IMR-90 (cell line): ENCODE data around the gene KRTCAP2. TPM values are rescaled to one million over a fixed set of nuclear protein-coding genes. Genes with fewer than 3 reads are reported as not detected.

Experiments used
- ATAC-seq: fragments of 200-7000 bp; cut with Tn5 transposase; 2 replicates; pipeline ENCODE4 v1.9.1; 2020; ENCODE audit warnings: low read depth, mild to moderate bottlenecking, moderate library complexity
- BruUV-seq: library from RNA; stranded (reverse); fragments of 400-500 nt; replicated peaks from 2 replicates; lab custom pipeline; 2021; lab: Mats Ljungman, UMichigan
- CTCF ChIA-PET: fragments of 300-600 bp; formaldehyde crosslinking; extraction: SDS; loops from one replicate; lab custom pipeline; 2021; ENCODE audit warnings: antibody characterized with exemption; lab: Yijun Ruan, JAX
- POLR2A ChIA-PET: fragments of 300-600 bp; sonication (Branson Sonifier 250); formaldehyde crosslinking; loops from one replicate; lab custom pipeline; 2022; ENCODE audit warnings: antibody characterized with exemption; ENCODE audit not compliant: unreplicated experiment; lab: Charles Lee
- DNase-seq: peaks from one replicate; pipeline ENCODE4 v3.0.0; 2013
- H2AFZ ChIP-seq: replicated peaks from 2 replicates; pipeline ENCODE3; 2013; ENCODE audit warnings: low read length, mild to moderate bottlenecking; ENCODE audit not compliant: poor library complexity
- H2AK5ac ChIP-seq: 2 replicates; pipeline ENCODE4 v1.6.1; 2013; ENCODE audit warnings: low read depth, low read length, inconsistent platforms
- H2AK9ac ChIP-seq: replicated peaks from 2 replicates; pipeline ENCODE3; 2013; ENCODE audit warnings: mild to moderate bottlenecking, low read depth, low read length, moderate library complexity; ENCODE audit not compliant: poor library complexity
- H2BK120ac ChIP-seq: 2 replicates; pipeline ENCODE4 v1.6.1; 2013; ENCODE audit warnings: low read depth, low read length, inconsistent platforms
- H2BK15ac ChIP-seq: 3 replicates; pipeline ENCODE4 v1.6.1; 2013; ENCODE audit warnings: low read depth, low read length, inconsistent platforms
- H2BK20ac ChIP-seq: 2 replicates; pipeline ENCODE4 v1.6.1; 2013; ENCODE audit warnings: low read depth, mild to moderate bottlenecking, inconsistent platforms, low read length, moderate library complexity
- H2BK5ac ChIP-seq: 2 replicates; pipeline ENCODE4 v1.6.1; 2013; ENCODE audit warnings: mild to moderate bottlenecking, low read depth, low read length, inconsistent platforms; ENCODE audit not compliant: poor library complexity, severe bottlenecking
- H3K14ac ChIP-seq: replicated peaks from 2 replicates; pipeline ENCODE4 v1.6.1; 2013; ENCODE audit warnings: low read depth, low read length, inconsistent platforms
- H3K18ac ChIP-seq: 2 replicates; pipeline ENCODE4 v1.6.1; 2013; ENCODE audit warnings: low read depth, low read length, control low read depth
- H3K23ac ChIP-seq: 2 replicates; pipeline ENCODE4 v1.6.1; 2013; ENCODE audit warnings: low read depth, low read length, inconsistent platforms
- H3K27ac ChIP-seq: 2 replicates; pipeline ENCODE4 v1.5.1; 2013; ENCODE audit warnings: mild to moderate bottlenecking, control low read depth, low read length; ENCODE audit not compliant: insufficient read depth
- H3K27me3 ChIP-seq: 2 replicates; pipeline ENCODE4 v1.6.1; 2013; ENCODE audit warnings: low read length; ENCODE audit not compliant: control insufficient read depth, insufficient read depth
- H3K36me3 ChIP-seq: 2 replicates; pipeline ENCODE4 v1.6.1; 2013; ENCODE audit warnings: low read length, mixed read lengths; ENCODE audit not compliant: control insufficient read depth, insufficient read depth
- H3K4ac ChIP-seq: 2 replicates; pipeline ENCODE4 v1.6.1; 2013; ENCODE audit warnings: low read depth, low read length, inconsistent platforms
- H3K4me1 ChIP-seq: 2 replicates; pipeline ENCODE4 v1.6.1; 2013; ENCODE audit warnings: low read length, mixed read lengths; ENCODE audit not compliant: control insufficient read depth, insufficient read depth
- H3K4me2 ChIP-seq: 2 replicates; pipeline ENCODE4 v1.6.1; 2013; ENCODE audit warnings: low read depth, mild to moderate bottlenecking, control low read depth, low read length, moderate library complexity
- H3K4me3 ChIP-seq: 2 replicates; pipeline ENCODE4 v1.5.1; 2013; ENCODE audit warnings: low read depth, mild to moderate bottlenecking, control low read depth, low read length, moderate library complexity; ENCODE audit not compliant: insufficient read depth
- H3K56ac ChIP-seq: 2 replicates; pipeline ENCODE4 v1.6.1; 2013; ENCODE audit warnings: low read length, inconsistent platforms; ENCODE audit not compliant: insufficient read depth; ENCODE audit errors: extremely low read depth
- H3K79me1 ChIP-seq, 2 experiments: 2 replicates each; pipeline ENCODE4 v1.6.1; 2013; ENCODE audit warnings: low read length in 2 of 2, inconsistent platforms in 1 of 2, low read depth in 1 of 2
- H3K9ac ChIP-seq: 2 replicates; pipeline ENCODE4 v1.6.1; 2013; ENCODE audit warnings: low read depth, low read length, control low read depth
- H3K9me1 ChIP-seq: 2 replicates; pipeline ENCODE4 v1.6.1; 2013; ENCODE audit warnings: low read length, inconsistent platforms; ENCODE audit not compliant: insufficient read depth
- H3K9me3 ChIP-seq: 2 replicates; pipeline ENCODE4 v1.6.1; 2013; ENCODE audit warnings: low read length; ENCODE audit not compliant: control insufficient read depth, insufficient read depth
- H4K20me1 ChIP-seq: 2 replicates; pipeline ENCODE4 v1.6.1; 2013; ENCODE audit warnings: low read length, inconsistent platforms; ENCODE audit not compliant: insufficient read depth
- H4K5ac ChIP-seq: 2 replicates; pipeline ENCODE4 v1.6.1; 2013; ENCODE audit warnings: mild to moderate bottlenecking, low read depth, low read length, control low read depth
- H4K8ac ChIP-seq, 2 experiments: 2 replicates each; pipeline ENCODE4 v1.6.1; 2013; ENCODE audit warnings: low read depth in 2 of 2, low read length in 2 of 2, control low read depth in 1 of 2, inconsistent platforms in 1 of 2
- H4K91ac ChIP-seq: 2 replicates; pipeline ENCODE4 v1.6.1; 2013; ENCODE audit warnings: low read depth, low read length, inconsistent platforms; ENCODE audit not compliant: insufficient read depth
- BHLHE40 ChIP-seq: fragments of 150-350 bp; IDR thresholded peaks from 2 replicates; pipeline ENCODE4 v1.6.1; 2016; ENCODE audit warnings: mild to moderate bottlenecking, low read depth, low read length
- CEBPB ChIP-seq: IDR thresholded peaks from 2 replicates; pipeline ENCODE4 v1.6.1; 2012; ENCODE audit warnings: low read depth, low read length, improper control_type of control experiment
- CHD1 ChIP-seq: IDR thresholded peaks from 2 replicates; pipeline ENCODE4 v1.6.1; 2012; ENCODE audit warnings: low read depth, low read length, improper control_type of control experiment
- MAFK ChIP-seq: IDR thresholded peaks from 2 replicates; pipeline ENCODE4 v1.6.1; 2012; ENCODE audit warnings: low read depth, low read length, improper control_type of control experiment
- MAZ ChIP-seq: IDR thresholded peaks from 2 replicates; pipeline ENCODE4 v1.6.1; 2012; ENCODE audit warnings: low read depth, mild to moderate bottlenecking, low read length, improper control_type of control experiment, moderate library complexity, borderline replicate concordance
- MXI1 ChIP-seq: IDR thresholded peaks from 2 replicates; pipeline ENCODE4 v1.6.1; 2012; ENCODE audit warnings: low read depth, mild to moderate bottlenecking, low read length, moderate library complexity, borderline replicate concordance
- NFE2L2 ChIP-seq: fragments of 150-350 bp; IDR thresholded peaks from 2 replicates; pipeline ENCODE4 v1.6.1; 2016; ENCODE audit warnings: low read depth, mild to moderate bottlenecking, low read length
- POLR2A ChIP-seq: IDR thresholded peaks from 2 replicates; pipeline ENCODE4 v1.6.1; 2012; ENCODE audit warnings: mild to moderate bottlenecking, low read depth, low read length
- RAD21 ChIP-seq: IDR thresholded peaks from 2 replicates; pipeline ENCODE4 v1.6.1; 2012; ENCODE audit warnings: low read length, improper control_type of control experiment
- RCOR1 ChIP-seq: IDR thresholded peaks from 2 replicates; pipeline ENCODE4 v1.6.1; 2012; ENCODE audit warnings: mild to moderate bottlenecking, low read length, improper control_type of control experiment; ENCODE audit not compliant: insufficient replicate concordance
- RFX5 ChIP-seq: IDR thresholded peaks from 2 replicates; pipeline ENCODE4 v1.8.0; 2012; ENCODE audit warnings: low read depth, mild to moderate bottlenecking, low read length, moderate library complexity
- WGBS, 2 experiments: methylation state at CpG; one replicate each; pipeline versions ENCODE4 v1.1.5 to v1.1.7; 2013; ENCODE audit warnings: missing lambda C conversion rate in 2 of 2; ENCODE audit not compliant: insufficient read length in 1 of 2; ENCODE audit errors: extremely low coverage in 2 of 2; 5-methylcytosine and 5-hydroxymethylcytosine counted together
- dilution Hi-C: fragments of 300-500 bp; cut with HindIII; formaldehyde crosslinking; loops from one replicate; pipeline ENCODE4 v1.14.3; 2018; ENCODE audit warnings: low sequenced_read_pairs; ENCODE audit not compliant: unreplicated experiment
- in situ Hi-C: fragments of 300-500 bp; cut with MboI; formaldehyde crosslinking; loops from 3 replicates; pipeline ENCODE4 v1.14.3; 2019; ENCODE audit warnings: low sequenced_read_pairs, inconsistent platforms, mixed read lengths
- intact Hi-C: fragments of 100-400 bp; cut with micrococcal nuclease; formaldehyde crosslinking; loops from 2 replicates; pipeline ENCODE4 v1.10.0; 2022
- polyA plus RNA-seq, 3 experiments: library from polyadenylated mRNA; depleted of rRNA; stranded (reverse); fragments of >200 nt; gene quantifications; 2 replicates each; pipeline ENCODE4 v1.2.3, GENCODE V29; 2012; ENCODE audit warnings: low replicate concordance in 1 of 3
- total RNA-seq: library from RNA; depleted of rRNA; stranded (reverse); fragments of >200 nt; gene quantifications from 2 replicates; pipeline ENCODE4 v1.2.3, GENCODE V29; 2012
- TF ChIP-seq, protein P1 (sequence below): fragments of 150-350 bp; IDR thresholded peaks from 2 replicates; pipeline ENCODE4 v1.6.1; 2017; ENCODE audit warnings: mild to moderate bottlenecking, antibody characterized with exemption, low read length, low read depth
- TF ChIP-seq, protein P2 (sequence below): conservative IDR thresholded peaks from 2 replicates; pipeline ENCODE4 v1.5.1; 2012; ENCODE audit warnings: mild to moderate bottlenecking, low read depth, low read length, improper control_type of control experiment

Gene KRTCAP2
- total and polyA plus RNA-seq, 2 of the 4 experiments (the other 2 are of a cell fraction): 76.7 to 232 TPM

DNA sequence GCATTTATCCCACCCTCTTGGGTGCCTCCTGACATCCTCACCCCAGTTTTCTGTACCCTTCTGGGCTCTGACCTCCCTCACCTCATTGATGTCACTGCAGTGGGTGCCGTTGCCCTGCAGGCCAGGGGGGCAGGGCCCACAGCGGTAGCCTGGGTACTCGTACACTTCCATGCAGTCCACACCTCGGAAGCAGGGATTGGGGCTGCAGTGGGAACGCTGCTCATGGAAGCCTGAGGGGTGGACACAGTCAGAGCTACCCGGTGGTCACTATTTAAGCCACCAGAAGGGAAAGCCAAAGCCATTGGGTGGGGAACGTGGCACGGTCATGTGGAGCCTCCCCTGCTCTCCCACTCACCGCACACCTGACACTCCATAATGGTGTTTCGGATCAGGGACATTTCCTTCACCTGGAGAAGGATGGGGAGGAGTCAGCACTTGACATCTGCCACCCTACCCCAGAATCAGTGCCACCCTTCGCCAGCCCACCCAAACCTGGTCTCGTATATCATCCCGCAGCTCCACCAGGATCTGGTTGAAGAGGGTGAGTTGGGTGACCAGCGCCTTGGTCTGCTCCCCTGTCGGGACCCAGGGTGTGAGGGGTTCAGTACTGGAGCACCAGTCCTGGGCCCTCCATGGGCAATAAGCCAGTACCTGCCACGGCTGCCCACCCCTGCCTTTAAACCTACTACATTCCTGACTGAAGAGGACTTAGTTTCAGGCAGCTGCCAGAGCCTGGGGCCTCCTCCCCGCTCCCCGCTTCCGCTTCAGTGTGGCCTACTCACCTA lies 29.8 kb upstream of the KRTCAP2 start:
- WGBS, 2 experiments: 92% methylated on average over 7 of the region's 19 CpGs; no CpG with 5 or more reads in 1 of the 2 experiments
- Histone ChIP-seq H3K4me1 (peaks cover 9% of the 10 kb centered on the region), H4K5ac (no peak overlapping the region), H4K20me1 (no peaks in the 10 kb centered on the region), H3K4ac (no peak overlapping the region), H2AK9ac (peak overlapping the region; percentile 18), H3K56ac (no peak overlapping the region), H2BK120ac (no peak overlapping the region), H2BK5ac (no peak overlapping the region), H3K9me3 (no peaks in the 10 kb centered on the region), H2BK20ac (no peak overlapping the region), H3K23ac (no peak overlapping the region), H3K4me3 (no peak overlapping the region), H4K8ac (no peak overlapping the region), H3K18ac (no peak overlapping the region), H2BK15ac (no peak overlapping the region), H2AK5ac (no peak overlapping the region), H2AFZ (no peak overlapping the region), H3K36me3 (peaks cover 18% of the 10 kb centered on the region), H3K4me2 (no peak overlapping the region), H3K27ac (no peak overlapping the region), H3K79me1 (peaks cover 0 to 6% of the 10 kb centered on the region in 2 experiments; a peak in 2 of 4 replicates), H3K27me3 (no peaks in the 10 kb centered on the region), H3K14ac (no peak overlapping the region), H4K91ac (no peak overlapping the region), H3K9ac (no peak overlapping the region), H3K9me1 (peaks cover 5% of the 10 kb centered on the region; the same call in 1 of the 2 replicates)
- intact Hi-C loops: loop anchor here (10.0 kb wide), 2 partner anchors 122 to 392 kb away; partner anchors contain the start of gene RUSC1
- TF ChIP-seq POLR2A: no peak
- TF ChIP-seq BHLHE40: no peak
- no peak for TF ChIP-seq NFE2L2
- TF ChIP-seq MAZ: no peak
- no peak for TF ChIP-seq MAFK
- TF ChIP-seq CEBPB: no peak
- no peak for TF ChIP-seq MXI1
- TF ChIP-seq RFX5: no peak
- TF ChIP-seq RAD21: no peak
- no peak for TF ChIP-seq CHD1
- TF ChIP-seq RCOR1: no peak
- TF ChIP-seq, protein P1, sequence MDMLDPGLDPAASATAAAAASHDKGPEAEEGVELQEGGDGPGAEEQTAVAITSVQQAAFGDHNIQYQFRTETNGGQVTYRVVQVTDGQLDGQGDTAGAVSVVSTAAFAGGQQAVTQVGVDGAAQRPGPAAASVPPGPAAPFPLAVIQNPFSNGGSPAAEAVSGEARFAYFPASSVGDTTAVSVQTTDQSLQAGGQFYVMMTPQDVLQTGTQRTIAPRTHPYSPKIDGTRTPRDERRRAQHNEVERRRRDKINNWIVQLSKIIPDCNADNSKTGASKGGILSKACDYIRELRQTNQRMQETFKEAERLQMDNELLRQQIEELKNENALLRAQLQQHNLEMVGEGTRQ: no peak
- TF ChIP-seq, protein P2, sequence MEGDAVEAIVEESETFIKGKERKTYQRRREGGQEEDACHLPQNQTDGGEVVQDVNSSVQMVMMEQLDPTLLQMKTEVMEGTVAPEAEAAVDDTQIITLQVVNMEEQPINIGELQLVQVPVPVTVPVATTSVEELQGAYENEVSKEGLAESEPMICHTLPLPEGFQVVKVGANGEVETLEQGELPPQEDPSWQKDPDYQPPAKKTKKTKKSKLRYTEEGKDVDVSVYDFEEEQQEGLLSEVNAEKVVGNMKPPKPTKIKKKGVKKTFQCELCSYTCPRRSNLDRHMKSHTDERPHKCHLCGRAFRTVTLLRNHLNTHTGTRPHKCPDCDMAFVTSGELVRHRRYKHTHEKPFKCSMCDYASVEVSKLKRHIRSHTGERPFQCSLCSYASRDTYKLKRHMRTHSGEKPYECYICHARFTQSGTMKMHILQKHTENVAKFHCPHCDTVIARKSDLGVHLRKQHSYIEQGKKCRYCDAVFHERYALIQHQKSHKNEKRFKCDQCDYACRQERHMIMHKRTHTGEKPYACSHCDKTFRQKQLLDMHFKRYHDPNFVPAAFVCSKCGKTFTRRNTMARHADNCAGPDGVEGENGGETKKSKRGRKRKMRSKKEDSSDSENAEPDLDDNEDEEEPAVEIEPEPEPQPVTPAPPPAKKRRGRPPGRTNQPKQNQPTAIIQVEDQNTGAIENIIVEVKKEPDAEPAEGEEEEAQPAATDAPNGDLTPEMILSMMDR: no peak
- BruUV-seq: no TSS peak
- ChIA-PET CTCF (interaction anchor here (1.3 kb wide), 1 partner anchor 9 kb away, joined by 4 read pairs; no protein-coding TSS in a partner anchor), POLR2A (no interaction called here)
- no peak for DNase-seq
- in situ Hi-C loops: no loop called here
- dilution Hi-C loops: no loop called here
- no peak for ATAC-seq
